HCT116 (cell line): ENCODE data around the gene AIFM1.

ENCODE experiments used
- EGR1 ChIP-seq: IDR thresholded peaks from 2 replicates; pipeline ENCODE4 v1.6.1; 2012; ENCODE audit warnings: low read depth
- EZH2 ChIP-seq: fragments of 200-600 bp; sonication (generic); IDR thresholded peaks from 2 replicates; pipeline ENCODE4 v1.6.1; 2017; ENCODE audit warnings: antibody characterized with exemption, mixed run types
- EZH2phosphoT487 ChIP-seq: fragments of 200-600 bp; IDR thresholded peaks from 2 replicates; pipeline ENCODE4 v1.6.1; 2018; ENCODE audit warnings: antibody characterized with exemption, borderline replicate concordance
- POLR2A ChIP-seq: IDR thresholded peaks from 2 replicates; pipeline ENCODE4 v1.7.0; 2011; ENCODE audit warnings: borderline replicate concordance; ENCODE audit not compliant: insufficient read depth, insufficient read length; ENCODE audit errors: extremely low read depth
- RAD21 ChIP-seq: IDR thresholded peaks from 2 replicates; pipeline ENCODE4 v1.6.1; 2012; ENCODE audit warnings: low read depth, mild to moderate bottlenecking
- TF ChIP-seq, protein P1 (sequence below), 3 experiments: fragments of 200-600 bp in 1 of 3; sonication (generic) in 1 of 3; IDR thresholded peaks in 2 of 3; conservative IDR thresholded peaks in 1 of 3; 2 replicates each; pipeline ENCODE4 v1.5.1; 2012 to 2017; ENCODE audit warnings: low read depth in 2 of 3, low read length in 2 of 3, antibody characterized with exemption in 1 of 3, borderline replicate concordance in 1 of 3, control low read depth in 1 of 3, mild to moderate bottlenecking in 1 of 3, mixed read lengths in 1 of 3, mixed run types in 1 of 3, moderate library complexity in 1 of 3; ENCODE audit not compliant: insufficient read depth in 1 of 3
- TF ChIP-seq, protein P2 (sequence below): IDR thresholded peaks from 2 replicates; pipeline ENCODE4 v1.6.1; 2011; ENCODE audit warnings: mild to moderate bottlenecking, low read length, moderate library complexity; ENCODE audit not compliant: insufficient replicate concordance; ENCODE audit errors: extremely low read depth
- TF ChIP-seq, protein P3 (sequence below): IDR thresholded peaks from 2 replicates; pipeline ENCODE4 v1.6.1; 2012; ENCODE audit warnings: low read depth

DNA sequence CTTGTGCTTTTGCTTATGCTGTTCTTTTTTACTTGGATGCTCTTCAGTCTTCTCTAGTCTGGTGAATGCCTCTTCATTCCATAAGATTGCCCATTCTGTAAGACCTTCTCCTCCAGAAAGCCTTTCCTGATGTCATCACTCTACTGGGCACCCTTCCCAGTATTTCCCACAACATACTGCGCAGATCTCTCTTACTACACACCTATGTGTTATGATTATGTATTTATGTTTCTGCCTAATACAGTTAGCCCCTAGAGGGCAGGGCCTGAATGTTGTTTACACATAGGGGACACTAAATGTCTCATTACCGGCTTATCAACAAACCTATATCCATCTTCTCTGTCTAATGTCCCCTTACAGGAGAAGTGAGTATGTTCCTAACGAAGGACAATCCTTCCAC is 21.1 kb downstream of the AIFM1 start:
- TF ChIP-seq EZH2, result no peak
- TF ChIP-seq, protein P1, sequence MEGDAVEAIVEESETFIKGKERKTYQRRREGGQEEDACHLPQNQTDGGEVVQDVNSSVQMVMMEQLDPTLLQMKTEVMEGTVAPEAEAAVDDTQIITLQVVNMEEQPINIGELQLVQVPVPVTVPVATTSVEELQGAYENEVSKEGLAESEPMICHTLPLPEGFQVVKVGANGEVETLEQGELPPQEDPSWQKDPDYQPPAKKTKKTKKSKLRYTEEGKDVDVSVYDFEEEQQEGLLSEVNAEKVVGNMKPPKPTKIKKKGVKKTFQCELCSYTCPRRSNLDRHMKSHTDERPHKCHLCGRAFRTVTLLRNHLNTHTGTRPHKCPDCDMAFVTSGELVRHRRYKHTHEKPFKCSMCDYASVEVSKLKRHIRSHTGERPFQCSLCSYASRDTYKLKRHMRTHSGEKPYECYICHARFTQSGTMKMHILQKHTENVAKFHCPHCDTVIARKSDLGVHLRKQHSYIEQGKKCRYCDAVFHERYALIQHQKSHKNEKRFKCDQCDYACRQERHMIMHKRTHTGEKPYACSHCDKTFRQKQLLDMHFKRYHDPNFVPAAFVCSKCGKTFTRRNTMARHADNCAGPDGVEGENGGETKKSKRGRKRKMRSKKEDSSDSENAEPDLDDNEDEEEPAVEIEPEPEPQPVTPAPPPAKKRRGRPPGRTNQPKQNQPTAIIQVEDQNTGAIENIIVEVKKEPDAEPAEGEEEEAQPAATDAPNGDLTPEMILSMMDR (IDR thresholded peaks at IDR 0.05 in 2 of 3, conservative IDR thresholded peaks at IDR 0.05 in 1 of 3; ENCODE audit: borderline replicate concordance in 1 of 3, insufficient read depth in 1 of 3, low read depth in 2 of 3, low read length in 2 of 3), result peak in 2 of 3 experiments; percentile 6 to 20; a peak in 1 of 6 replicates
- TF ChIP-seq POLR2A, result no peak
- no peak for TF ChIP-seq EGR1
- TF ChIP-seq EZH2phosphoT487, result no peak
- TF ChIP-seq, protein P2, sequence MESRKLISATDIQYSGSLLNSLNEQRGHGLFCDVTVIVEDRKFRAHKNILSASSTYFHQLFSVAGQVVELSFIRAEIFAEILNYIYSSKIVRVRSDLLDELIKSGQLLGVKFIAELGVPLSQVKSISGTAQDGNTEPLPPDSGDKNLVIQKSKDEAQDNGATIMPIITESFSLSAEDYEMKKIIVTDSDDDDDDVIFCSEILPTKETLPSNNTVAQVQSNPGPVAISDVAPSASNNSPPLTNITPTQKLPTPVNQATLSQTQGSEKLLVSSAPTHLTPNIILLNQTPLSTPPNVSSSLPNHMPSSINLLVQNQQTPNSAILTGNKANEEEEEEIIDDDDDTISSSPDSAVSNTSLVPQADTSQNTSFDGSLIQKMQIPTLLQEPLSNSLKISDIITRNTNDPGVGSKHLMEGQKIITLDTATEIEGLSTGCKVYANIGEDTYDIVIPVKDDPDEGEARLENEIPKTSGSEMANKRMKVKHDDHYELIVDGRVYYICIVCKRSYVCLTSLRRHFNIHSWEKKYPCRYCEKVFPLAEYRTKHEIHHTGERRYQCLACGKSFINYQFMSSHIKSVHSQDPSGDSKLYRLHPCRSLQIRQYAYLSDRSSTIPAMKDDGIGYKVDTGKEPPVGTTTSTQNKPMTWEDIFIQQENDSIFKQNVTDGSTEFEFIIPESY, result no peak
- TF ChIP-seq RAD21, result 0 out of 2 replicates have a peak, but pooled peaks have one; percentile 5
- TF ChIP-seq, protein P3, sequence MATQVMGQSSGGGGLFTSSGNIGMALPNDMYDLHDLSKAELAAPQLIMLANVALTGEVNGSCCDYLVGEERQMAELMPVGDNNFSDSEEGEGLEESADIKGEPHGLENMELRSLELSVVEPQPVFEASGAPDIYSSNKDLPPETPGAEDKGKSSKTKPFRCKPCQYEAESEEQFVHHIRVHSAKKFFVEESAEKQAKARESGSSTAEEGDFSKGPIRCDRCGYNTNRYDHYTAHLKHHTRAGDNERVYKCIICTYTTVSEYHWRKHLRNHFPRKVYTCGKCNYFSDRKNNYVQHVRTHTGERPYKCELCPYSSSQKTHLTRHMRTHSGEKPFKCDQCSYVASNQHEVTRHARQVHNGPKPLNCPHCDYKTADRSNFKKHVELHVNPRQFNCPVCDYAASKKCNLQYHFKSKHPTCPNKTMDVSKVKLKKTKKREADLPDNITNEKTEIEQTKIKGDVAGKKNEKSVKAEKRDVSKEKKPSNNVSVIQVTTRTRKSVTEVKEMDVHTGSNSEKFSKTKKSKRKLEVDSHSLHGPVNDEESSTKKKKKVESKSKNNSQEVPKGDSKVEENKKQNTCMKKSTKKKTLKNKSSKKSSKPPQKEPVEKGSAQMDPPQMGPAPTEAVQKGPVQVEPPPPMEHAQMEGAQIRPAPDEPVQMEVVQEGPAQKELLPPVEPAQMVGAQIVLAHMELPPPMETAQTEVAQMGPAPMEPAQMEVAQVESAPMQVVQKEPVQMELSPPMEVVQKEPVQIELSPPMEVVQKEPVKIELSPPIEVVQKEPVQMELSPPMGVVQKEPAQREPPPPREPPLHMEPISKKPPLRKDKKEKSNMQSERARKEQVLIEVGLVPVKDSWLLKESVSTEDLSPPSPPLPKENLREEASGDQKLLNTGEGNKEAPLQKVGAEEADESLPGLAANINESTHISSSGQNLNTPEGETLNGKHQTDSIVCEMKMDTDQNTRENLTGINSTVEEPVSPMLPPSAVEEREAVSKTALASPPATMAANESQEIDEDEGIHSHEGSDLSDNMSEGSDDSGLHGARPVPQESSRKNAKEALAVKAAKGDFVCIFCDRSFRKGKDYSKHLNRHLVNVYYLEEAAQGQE, result no peak
